Esophagus squamous epithelium (tissue), 5 donors: ENCODE results near the gene FAM124A. TPM values are rescaled to one million over a fixed set of nuclear protein-coding genes. Genes with fewer than 3 reads are reported as not detected.

ENCODE experiments used
- DNase-seq: peaks from one replicate; lab custom pipeline; 2025; lab: John Stamatoyannopoulos, UW
- H3K27ac ChIP-seq, 4 donors: fragments of 200-600 bp; sonication (generic); one replicate each; pipeline ENCODE4 v1.5.1; 2016 to 2019; ENCODE audit warnings: mild to moderate bottlenecking in 1 of 4
- H3K27me3 ChIP-seq, 4 donors: fragments of 200-600 bp; sonication (generic); 1 replicate in 3 of 4; 2 replicates in 1 of 4; pipeline versions ENCODE4 v1.5.1 to v1.6.0; 2017 to 2021; ENCODE audit warnings: antibody characterized with exemption in 1 of 4
- H3K36me3 ChIP-seq, 3 donors: fragments of 200-600 bp; sonication (generic); one replicate each; pipeline ENCODE4 v1.5.1; 2016 to 2019
- H3K4me1 ChIP-seq, 3 donors: fragments of 200-600 bp; sonication (generic); one replicate each; pipeline ENCODE4 v1.5.1; 2017 to 2019
- H3K4me3 ChIP-seq, 4 donors: fragments of 200-600 bp; sonication (generic); 1 replicate in 3 of 4; 2 replicates in 1 of 4; pipeline ENCODE4 v1.5.1; 2016 to 2019; ENCODE audit warnings: mild to moderate bottlenecking in 2 of 4, moderate library complexity in 1 of 4
- H3K9me3 ChIP-seq, 3 donors: fragments of 200-600 bp; sonication (generic); one replicate each; pipeline ENCODE4 v1.5.1; 2016 to 2019
- POLR2A ChIP-seq, 4 donors: fragments of 450-650 bp; IDR thresholded peaks; one replicate each; pipeline ENCODE4 v1.6.1; 2017; ENCODE audit warnings: antibody characterized with exemption in 4 of 4, mild to moderate bottlenecking in 4 of 4, moderate library complexity in 3 of 4
- WGBS, 2 donors: methylation state at CpG; one replicate each; pipeline ENCODE4 v1.1.5; 2018; 5-methylcytosine and 5-hydroxymethylcytosine counted together
- intact Hi-C: fragments of 100-400 bp; cut with DNase I; formaldehyde crosslinking; loops from one replicate; pipeline ENCODE4 v1.15.0; 2022
- total RNA-seq, 4 donors: library from RNA; depleted of rRNA; stranded (reverse); fragments of >200 nt; gene quantifications; one replicate each; pipeline ENCODE4 v1.1.0, GENCODE V29; 2016
- TF ChIP-seq, protein P1 (sequence below), 6 experiments: fragments of 450-650 bp in 4 of 6; fragments of 200-600 bp in 2 of 6; sonication (generic) in 2 of 6; IDR thresholded peaks; one replicate each; pipeline ENCODE4 v1.5.1; 2016 to 2019; ENCODE audit warnings: antibody characterized with exemption in 6 of 6, mild to moderate bottlenecking in 4 of 6, moderate library complexity in 4 of 6
- donor health status: DM: yes; HTN: yes; CAD: no.

FAM124A gene
- total RNA-seq, 4 donors from 2014 or later, result 0.45 to 2.5 (median 1.3) TPM

GRCh38 chr13:51246025-51246417, 23.8 kb downstream of the FAM124A start:
- Histone ChIP-seq H3K27me3 (peaks cover 0 to 11% (median 0%) of the 10 kb centered on the region in 4 donors), H3K4me3 (no peak overlapping the region), H3K36me3 (no peaks in the 10 kb centered on the region), H3K9me3 (no peaks in the 10 kb centered on the region), H3K4me1 (peaks cover 0 to 12% (median 0%) of the 10 kb centered on the region in 3 donors), H3K27ac (peak overlapping the region in 1 of 4 donors; percentile 13)
- 46 to 56% methylated on average over 4 of the region's 4 CpGs for WGBS, 2 donors
- TF ChIP-seq POLR2A (IDR thresholded peaks at IDR 0.05), result no peak
- TF ChIP-seq, protein P1, sequence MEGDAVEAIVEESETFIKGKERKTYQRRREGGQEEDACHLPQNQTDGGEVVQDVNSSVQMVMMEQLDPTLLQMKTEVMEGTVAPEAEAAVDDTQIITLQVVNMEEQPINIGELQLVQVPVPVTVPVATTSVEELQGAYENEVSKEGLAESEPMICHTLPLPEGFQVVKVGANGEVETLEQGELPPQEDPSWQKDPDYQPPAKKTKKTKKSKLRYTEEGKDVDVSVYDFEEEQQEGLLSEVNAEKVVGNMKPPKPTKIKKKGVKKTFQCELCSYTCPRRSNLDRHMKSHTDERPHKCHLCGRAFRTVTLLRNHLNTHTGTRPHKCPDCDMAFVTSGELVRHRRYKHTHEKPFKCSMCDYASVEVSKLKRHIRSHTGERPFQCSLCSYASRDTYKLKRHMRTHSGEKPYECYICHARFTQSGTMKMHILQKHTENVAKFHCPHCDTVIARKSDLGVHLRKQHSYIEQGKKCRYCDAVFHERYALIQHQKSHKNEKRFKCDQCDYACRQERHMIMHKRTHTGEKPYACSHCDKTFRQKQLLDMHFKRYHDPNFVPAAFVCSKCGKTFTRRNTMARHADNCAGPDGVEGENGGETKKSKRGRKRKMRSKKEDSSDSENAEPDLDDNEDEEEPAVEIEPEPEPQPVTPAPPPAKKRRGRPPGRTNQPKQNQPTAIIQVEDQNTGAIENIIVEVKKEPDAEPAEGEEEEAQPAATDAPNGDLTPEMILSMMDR (IDR thresholded peaks at IDR 0.05), result no peak
- intact Hi-C loops, result no loop called here
- DNase-seq, result no peak

DNA sequence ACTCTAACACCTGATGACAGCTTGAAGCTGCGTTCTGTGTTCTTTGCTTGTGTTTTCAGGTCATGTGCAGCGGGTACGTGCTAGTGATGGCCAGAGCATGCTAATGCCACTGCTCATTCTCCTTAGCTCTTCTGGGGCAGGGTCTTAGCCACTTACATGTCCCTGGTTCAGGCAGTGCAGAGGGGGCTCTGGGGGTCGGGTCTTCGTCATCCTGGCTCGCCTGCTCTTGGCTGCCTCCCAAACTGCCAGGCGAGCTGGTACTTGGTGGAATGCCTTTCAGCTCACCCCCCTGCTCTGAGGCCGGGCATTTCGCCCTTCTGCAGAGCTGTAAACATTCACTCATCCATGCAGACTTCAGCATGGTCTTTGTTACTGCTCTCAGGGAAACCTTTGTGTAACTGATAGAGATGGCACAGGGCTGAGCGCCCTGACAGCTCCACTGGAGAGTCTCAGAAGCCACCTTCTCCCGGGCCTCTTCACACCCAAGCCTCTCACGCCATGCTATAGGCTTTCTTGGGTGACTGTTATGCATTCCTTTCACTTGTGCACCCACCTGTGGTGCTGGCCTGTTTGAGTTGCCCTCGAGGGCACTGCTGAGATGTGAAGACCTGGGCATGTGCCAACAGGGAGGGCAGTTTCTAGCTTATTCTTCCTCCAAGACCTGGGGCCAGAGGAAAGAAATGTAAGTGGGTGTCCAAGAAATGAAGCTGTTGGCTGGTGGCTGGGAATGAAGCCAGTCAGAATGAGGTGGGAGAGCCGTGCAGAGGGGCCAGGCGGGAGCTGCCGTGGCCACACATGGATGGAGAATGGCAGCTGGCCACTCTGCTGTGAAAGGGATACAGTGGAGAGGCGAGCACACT, 24.4 kb downstream of the FAM124A start:
- Histone ChIP-seq H3K27me3 (peaks cover 0 to 11% (median 0%) of the 10 kb centered on the region in 4 donors), H3K9me3 (no peaks in the 10 kb centered on the region), H3K36me3 (peaks cover 0 to 3% (median 0%) of the 10 kb centered on the region in 3 donors), H3K4me1 (peaks cover 0 to 12% (median 0%) of the 10 kb centered on the region in 3 donors), H3K4me3 (no peak overlapping the region), H3K27ac (peak overlapping the region in 1 of 4 donors; percentile 13)
- intact Hi-C loops, result no loop called here
- DNase-seq, result no peak
- 45 to 50% methylated on average over 11 to 16 of the region's 17 CpGs for WGBS, 2 donors
- TF ChIP-seq, protein P1 (IDR thresholded peaks at IDR 0.05), result no peak
- no peak for TF ChIP-seq POLR2A (IDR thresholded peaks at IDR 0.05)

DNA sequence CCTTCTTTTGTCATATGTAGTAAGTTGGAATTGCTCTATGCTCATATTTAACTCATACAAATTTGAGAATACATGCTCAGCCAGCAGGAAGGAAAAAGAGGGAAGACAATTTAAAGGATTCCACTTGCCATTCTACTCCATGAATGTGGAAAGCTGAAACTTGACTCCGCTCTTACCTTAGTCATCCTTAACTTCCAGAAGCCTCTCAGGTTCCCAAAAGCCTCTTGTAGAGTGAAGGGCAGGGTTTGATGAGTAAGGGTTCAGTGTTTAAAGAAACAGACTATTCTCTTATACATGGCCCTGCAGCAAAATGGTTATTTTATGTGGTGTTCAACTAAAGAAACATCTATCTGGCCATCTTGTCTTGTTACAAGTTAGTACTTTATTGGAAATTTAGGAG, 27.1 kb downstream of the FAM124A start:
- intact Hi-C loops, result no loop called here
- Histone ChIP-seq H3K4me1 (peaks cover 0 to 12% (median 0%) of the 10 kb centered on the region in 3 donors), H3K36me3 (peaks cover 0 to 9% (median 0%) of the 10 kb centered on the region in 3 donors), H3K4me3 (no peak overlapping the region), H3K27me3 (peaks cover 0 to 11% (median 0%) of the 10 kb centered on the region in 4 donors), H3K9me3 (no peaks in the 10 kb centered on the region), H3K27ac (no peak overlapping the region)
- no peak for DNase-seq
- TF ChIP-seq, protein P1 (IDR thresholded peaks at IDR 0.05), result no peak
- no peak for TF ChIP-seq POLR2A (IDR thresholded peaks at IDR 0.05)
- 71 to 100% methylated on average over 1 of the region's 1 CpG for WGBS, 2 donors

- DNase-seq, result no peak
Observed at GRCh38 chr13:51249770-51250741, 27.9 kb downstream of the FAM124A start.

More at GRCh38 chr13:51249770-51250741, 27.9 kb downstream of the FAM124A start:
- H3K9me3 ChIP-seq, result no peaks in the 10 kb centered on the region
- H3K27me3 ChIP-seq, result peaks cover 0 to 7% (median 0%) of the 10 kb centered on the region in 4 donors
- H3K4me1 ChIP-seq, result peaks cover 0 to 12% (median 0%) of the 10 kb centered on the region in 3 donors
- no peak overlapping the region for H3K27ac ChIP-seq
- peaks cover 0 to 9% (median 0%) of the 10 kb centered on the region in 3 donors for H3K36me3 ChIP-seq
- 37 to 70% methylated on average over 4 of the region's 4 CpGs for WGBS, 2 donors
- no peak overlapping the region for H3K4me3 ChIP-seq
- TF ChIP-seq, protein P1 (IDR thresholded peaks at IDR 0.05), result peak in 3 of 6 experiments; percentile 12 to 41 (median 24)
- no peak for TF ChIP-seq POLR2A (IDR thresholded peaks at IDR 0.05)
- intact Hi-C loops, result no loop called here
